T47D (cell line): ENCODE measurements around the gene TMTC2.
A peak's percentile ranks its signal among the peaks of the same experiment; 100 is the strongest.

Source experiments
- DNase-seq, 2 experiments: peaks; one replicate each; pipeline versions ENCODE4 v3.0.0 to v3.0.0-alpha.2; 2011 to 2012; ENCODE audit warnings: low read depth in 1 of 2, low spot score in 1 of 2
- JUND ChIP-seq: IDR thresholded peaks from 2 replicates; pipeline ENCODE4 v1.6.1; 2012; ENCODE audit warnings: low read depth
- in situ Hi-C: cut with HindIII; loops from 2 replicates; pipeline ENCODE4 v1.10.0; 2016; ENCODE audit warnings: low sequenced_read_pairs, low pct_unique_long_range_greater_than_20kb

The TMTC2 gene

GRCh38 chr12:82688596-82688995 lies 1.9 kb downstream of the TMTC2 start:
- no peak for DNase-seq
- TF ChIP-seq JUND: no peak
- in situ Hi-C loops: no loop called here

- in situ Hi-C loops: no loop called here
- TF ChIP-seq JUND: no peak
- DNase-seq: no peak
Measured at GRCh38 chr12:82690006-82690405, 3.3 kb downstream of the TMTC2 start.

- DNase-seq: no peak
- in situ Hi-C loops: no loop called here
- no peak for TF ChIP-seq JUND
Measured at GRCh38 chr12:82691513-82691912, 4.8 kb downstream of the TMTC2 start.

GRCh38 chr12:82694276-82694675 lies 7.6 kb downstream of the TMTC2 start:
- DNase-seq: peak in 1 of 2 experiments; percentile 78
- in situ Hi-C loops: no loop called here
- 0 out of 2 replicates have a peak, but pooled peaks have one; percentile 40 for TF ChIP-seq JUND

- TF ChIP-seq JUND: no peak
- in situ Hi-C loops: no loop called here
- no peak for DNase-seq
Measured at GRCh38 chr12:82694970-82695369, 8.3 kb downstream of the TMTC2 start.

GRCh38 chr12:82695531-82695930 lies 8.8 kb downstream of the TMTC2 start:
- no peak for TF ChIP-seq JUND
- no peak for DNase-seq
- in situ Hi-C loops: no loop called here

GRCh38 chr12:82696543-82696942 lies 9.8 kb downstream of the TMTC2 start:
- no peak for DNase-seq
- in situ Hi-C loops: no loop called here
- no peak for TF ChIP-seq JUND

- in situ Hi-C loops: no loop called here
Measured at GRCh38 chr12:82698708-82699564, 12.2 kb downstream of the TMTC2 start.

GRCh38 chr12:82705774-82706173 lies 19.1 kb downstream of the TMTC2 start:
- no peak for DNase-seq
- in situ Hi-C loops: no loop called here
- no peak for TF ChIP-seq JUND

More at GRCh38 chr12:82698708-82699564, 12.2 kb downstream of the TMTC2 start:
- no peak for TF ChIP-seq JUND
- no peak for DNase-seq

- in situ Hi-C loops: no loop called here
- no peak for DNase-seq
- no peak for TF ChIP-seq JUND
Measured at GRCh38 chr12:82708061-82708879, 21.6 kb downstream of the TMTC2 start.

- in situ Hi-C loops: no loop called here
- no peak for TF ChIP-seq JUND
- no peak for DNase-seq
Measured at GRCh38 chr12:82709794-82710355, 23.2 kb downstream of the TMTC2 start.

- no peak for DNase-seq
- TF ChIP-seq JUND: no peak
- in situ Hi-C loops: no loop called here
Measured at GRCh38 chr12:82710741-82711140, 24.0 kb downstream of the TMTC2 start.

- TF ChIP-seq JUND: no peak
- in situ Hi-C loops: no loop called here
- no peak for DNase-seq
Measured at GRCh38 chr12:82714427-82714826, 27.7 kb downstream of the TMTC2 start.
